Activated T-helper 1 cell treated with Interleukin-2 at 50 U/mL for 16 hours (primary cell): Measurements from ENCODE around the gene ZNF267.
"Not testable (repeated sequence)": the region's sequence is repeated elsewhere in the genome, so short reads cannot be mapped to it uniquely, and the experiment has no call there.

Source experiments
- DNase-seq: peaks from one replicate; pipeline ENCODE4 v3.0.0-alpha.2; 2020; ENCODE audit warnings: low read depth

The ZNF267 gene

GRCh38 chr16:31873556-31874365, at the start of gene ZNF267:
ZNF267 (plus strand) TSS chr16:31873807; CDS start chr16:31873967, 160 bp downstream.
- peak; percentile 88 for DNase-seq

- no peak for DNase-seq
These were observed 40.6 kb upstream of the ZNF267 start for GRCh38 chr16:31833047-31833446.

- DNase-seq = not testable (repeated sequence)
These were observed 37.2 kb upstream of the ZNF267 start for GRCh38 chr16:31836396-31836795.

- DNase-seq = no peak
These were observed 30.7 kb upstream of the ZNF267 start for GRCh38 chr16:31842864-31843263.

GRCh38 chr16:31848572-31848971, 25.0 kb upstream of the ZNF267 start:
- DNase-seq = not testable (repeated sequence)

GRCh38 chr16:31853291-31853690, 20.3 kb upstream of the ZNF267 start:
- DNase-seq = no peak

- DNase-seq = no peak
These were observed 13.1 kb upstream of the ZNF267 start for GRCh38 chr16:31860508-31860907.

GRCh38 chr16:31861455-31861854, 12.2 kb upstream of the ZNF267 start:
- DNase-seq = no peak

GRCh38 chr16:31862761-31863160, 10.8 kb upstream of the ZNF267 start:
- DNase-seq = no peak

- DNase-seq = no peak
These were observed 5.4 kb upstream of the ZNF267 start for GRCh38 chr16:31868164-31868563.

- DNase-seq = peak; percentile 58
These were observed 4.9 kb upstream of the ZNF267 start for GRCh38 chr16:31868691-31869167.

GRCh38 chr16:31869511-31870201, 4.0 kb upstream of the ZNF267 start:
- peak; percentile 53 for DNase-seq

GRCh38 chr16:31870809-31871208, 2.8 kb upstream of the ZNF267 start:
- no peak for DNase-seq

GRCh38 chr16:31871510-31871909, 2.1 kb upstream of the ZNF267 start:
- DNase-seq = no peak

- no peak for DNase-seq
These were observed 1.4 kb upstream of the ZNF267 start for GRCh38 chr16:31872201-31872600.

- no peak for DNase-seq
These were observed 932 bp downstream of the ZNF267 start for GRCh38 chr16:31874366-31875111.

GRCh38 chr16:31875112-31875803, 1.7 kb downstream of the ZNF267 start:
- no peak for DNase-seq

- no peak for DNase-seq
These were observed 2.4 kb downstream of the ZNF267 start for GRCh38 chr16:31875928-31876547.

GRCh38 chr16:31876951-31877828, 3.6 kb downstream of the ZNF267 start:
- DNase-seq = no peak

- DNase-seq = no peak
These were observed 4.5 kb downstream of the ZNF267 start for GRCh38 chr16:31877876-31878642.
